MCF 10A (cell line): ENCODE results near the gene OR9K2. TPM values are rescaled to one million over a fixed set of nuclear protein-coding genes. Genes with fewer than 3 reads are reported as not detected.
"Not testable (repeated sequence)": the region's sequence is repeated elsewhere in the genome, so short reads cannot be mapped to it uniquely, and the experiment has no call there.

Experiments used
- BruUV-seq: library from RNA; stranded (reverse); fragments of 400-500 nt; replicated peaks from 2 replicates; lab custom pipeline; 2021; lab: Mats Ljungman, UMichigan
- CTCF ChIA-PET: fragments of 300-600 bp; sonication (Branson Sonifier 250); formaldehyde crosslinking; extraction: SDS; loops from one replicate; lab custom pipeline; 2021; ENCODE audit warnings: antibody characterized with exemption, inconsistent platforms; lab: Yijun Ruan, JAX
- POLR2A ChIA-PET: fragments of 300-600, 350-650 bp; sonication (Branson Sonifier 250); formaldehyde crosslinking; extraction: SDS; loops from one replicate; lab custom pipeline; 2020; ENCODE audit warnings: antibody characterized with exemption, inconsistent platforms; lab: Yijun Ruan, JAX
- DNase-seq: peaks from one replicate; pipeline ENCODE4 v3.0.0-alpha.2; 2018; ENCODE audit not compliant: unreplicated experiment
- H3K27ac Mint-ChIP-seq: one replicate; pipeline ENCODE4 v1.8.0; 2022; ENCODE audit warnings: mild to moderate bottlenecking, low read depth, mixed read lengths; ENCODE audit not compliant: unreplicated experiment
- H3K27me3 Mint-ChIP-seq: one replicate; pipeline ENCODE4 v1.8.0; 2022; ENCODE audit warnings: mixed read lengths; ENCODE audit not compliant: insufficient read depth, unreplicated experiment
- H3K36me3 Mint-ChIP-seq: one replicate; pipeline ENCODE4 v1.8.0; 2022; ENCODE audit warnings: mild to moderate bottlenecking, moderate library complexity, mixed read lengths; ENCODE audit not compliant: insufficient read depth, unreplicated experiment
- H3K4me1 Mint-ChIP-seq: one replicate; pipeline ENCODE4 v1.8.0; 2022; ENCODE audit warnings: mixed read lengths; ENCODE audit not compliant: insufficient read depth, unreplicated experiment
- H3K4me3 Mint-ChIP-seq: one replicate; pipeline ENCODE4 v1.8.0; 2022; ENCODE audit warnings: mild to moderate bottlenecking, moderate library complexity, mixed read lengths; ENCODE audit not compliant: unreplicated experiment
- H3K9me3 Mint-ChIP-seq: one replicate; pipeline ENCODE4 v1.8.0; 2022; ENCODE audit warnings: mixed read lengths; ENCODE audit not compliant: unreplicated experiment
- intact Hi-C: fragments of 100-400 bp; cut with micrococcal nuclease; formaldehyde crosslinking; loops from 2 replicates; pipeline ENCODE4 v1.14.1; 2022
- total RNA-seq: library from RNA; stranded (reverse); gene quantifications from 2 replicates; pipeline ENCODE4 v1.2.3, GENCODE V29; 2022
- TF ChIP-seq, protein P1 (sequence below): fragments of 200-600 bp; IDR thresholded peaks from one replicate; pipeline ENCODE4 v1.8.0; 2022; ENCODE audit warnings: antibody characterized with exemption, mild to moderate bottlenecking; ENCODE audit not compliant: unreplicated experiment

OR9K2 gene
- total RNA-seq, 1 experiment from 2014 or later: not detected

DNA sequence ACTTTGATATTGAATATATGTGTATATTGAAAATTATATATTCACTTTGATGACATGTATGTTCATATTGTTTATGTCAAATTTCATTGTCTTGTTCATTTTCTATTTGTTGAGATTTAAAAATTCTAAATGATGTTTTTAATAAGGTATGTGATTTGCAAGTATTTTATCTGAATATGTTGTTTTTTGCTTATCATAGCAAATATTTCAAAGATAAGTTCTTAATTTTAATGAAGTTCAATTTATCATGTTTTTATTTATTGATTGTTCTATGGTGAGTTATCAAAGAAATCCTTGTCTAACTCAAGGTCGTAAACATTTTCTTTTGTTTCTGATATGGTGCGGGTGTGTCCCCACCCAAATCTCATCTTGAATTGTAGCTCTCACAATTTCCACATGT is 45.2 kb downstream of the OR9K2 start:
- POLR2A ChIA-PET: no interaction called here
- H3K4me3 Mint-ChIP-seq: no peak overlapping the region

GRCh38 chr12:55171846-55172245 is 45.6 kb downstream of the OR9K2 start:
- peak overlapping the region; percentile 2 for H3K27ac Mint-ChIP-seq
- H3K4me1 Mint-ChIP-seq, intact Hi-C loops, DNase-seq, BruUV-seq, H3K4me3 Mint-ChIP-seq, POLR2A ChIA-PET, H3K36me3 Mint-ChIP-seq, H3K9me3 Mint-ChIP-seq: not testable (repeated sequence)
- CTCF ChIA-PET: interaction anchor here (3.3 kb wide), 1 partner anchor 17 kb away, joined by 13 read pairs; no protein-coding TSS in a partner anchor
- H3K27me3 Mint-ChIP-seq: peaks cover 16% of the 10 kb centered on the region

More for the DNA sequence above, 45.2 kb downstream of the OR9K2 start:
- DNase-seq: no peak
- H3K27me3 Mint-ChIP-seq: peaks cover 12% of the 10 kb centered on the region
- TF ChIP-seq, protein P1, sequence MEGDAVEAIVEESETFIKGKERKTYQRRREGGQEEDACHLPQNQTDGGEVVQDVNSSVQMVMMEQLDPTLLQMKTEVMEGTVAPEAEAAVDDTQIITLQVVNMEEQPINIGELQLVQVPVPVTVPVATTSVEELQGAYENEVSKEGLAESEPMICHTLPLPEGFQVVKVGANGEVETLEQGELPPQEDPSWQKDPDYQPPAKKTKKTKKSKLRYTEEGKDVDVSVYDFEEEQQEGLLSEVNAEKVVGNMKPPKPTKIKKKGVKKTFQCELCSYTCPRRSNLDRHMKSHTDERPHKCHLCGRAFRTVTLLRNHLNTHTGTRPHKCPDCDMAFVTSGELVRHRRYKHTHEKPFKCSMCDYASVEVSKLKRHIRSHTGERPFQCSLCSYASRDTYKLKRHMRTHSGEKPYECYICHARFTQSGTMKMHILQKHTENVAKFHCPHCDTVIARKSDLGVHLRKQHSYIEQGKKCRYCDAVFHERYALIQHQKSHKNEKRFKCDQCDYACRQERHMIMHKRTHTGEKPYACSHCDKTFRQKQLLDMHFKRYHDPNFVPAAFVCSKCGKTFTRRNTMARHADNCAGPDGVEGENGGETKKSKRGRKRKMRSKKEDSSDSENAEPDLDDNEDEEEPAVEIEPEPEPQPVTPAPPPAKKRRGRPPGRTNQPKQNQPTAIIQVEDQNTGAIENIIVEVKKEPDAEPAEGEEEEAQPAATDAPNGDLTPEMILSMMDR: no peak
- H3K9me3 Mint-ChIP-seq: peaks cover 8% of the 10 kb centered on the region
- H3K36me3 Mint-ChIP-seq: no peaks in the 10 kb centered on the region
- no TSS peak for BruUV-seq
- no peak overlapping the region for H3K27ac Mint-ChIP-seq
- intact Hi-C loops: no loop called here
- no peaks in the 10 kb centered on the region for H3K4me1 Mint-ChIP-seq
- CTCF ChIA-PET: no interaction called here

DNA sequence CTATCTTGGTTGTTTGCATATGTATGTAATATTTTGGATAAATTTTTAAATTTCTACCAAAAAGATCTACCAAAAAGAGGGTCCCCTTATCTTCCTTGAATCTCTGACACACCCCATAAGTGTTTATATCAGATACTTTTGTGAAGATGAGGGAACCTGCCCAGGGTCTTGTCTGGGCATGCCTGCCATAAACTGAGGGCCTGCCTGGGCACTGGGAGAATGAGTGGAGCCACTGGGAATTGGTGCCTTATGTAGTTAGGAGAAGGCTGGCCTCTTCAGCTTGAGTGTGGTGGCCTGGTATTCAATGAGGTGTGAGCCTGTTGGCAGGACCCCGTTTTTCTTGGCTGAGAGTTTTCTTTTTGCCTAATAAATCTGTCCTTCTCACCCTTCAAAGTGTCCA is 46.5 kb downstream of the OR9K2 start:
- TF ChIP-seq, protein P1: no peak
- CTCF ChIA-PET: interaction anchor here (0.6 to 3.3 kb wide), 2 partner anchors 16 to 23 kb away, joined by 3 to 13 read pairs; no protein-coding TSS in a partner anchor
- no peaks in the 10 kb centered on the region for H3K36me3 Mint-ChIP-seq
- intact Hi-C loops: no loop called here
- peak overlapping the region; percentile 2 for H3K27ac Mint-ChIP-seq
- H3K4me3 Mint-ChIP-seq: no peak overlapping the region
- POLR2A ChIA-PET: interaction anchor here (0.6 kb wide), 1 partner anchor 13 kb away, joined by 4 read pairs; no protein-coding TSS in a partner anchor
- peaks cover 8% of the 10 kb centered on the region for H3K9me3 Mint-ChIP-seq
- peaks cover 24% of the 10 kb centered on the region for H3K27me3 Mint-ChIP-seq
- no peak for DNase-seq
- no TSS peak for BruUV-seq
- H3K4me1 Mint-ChIP-seq: no peaks in the 10 kb centered on the region

GRCh38 chr12:55173456-55173855 is 47.2 kb downstream of the OR9K2 start:
- H3K27ac Mint-ChIP-seq: no peak overlapping the region
- H3K9me3 Mint-ChIP-seq: peaks cover 8% of the 10 kb centered on the region
- POLR2A ChIA-PET: interaction anchor here (0.6 kb wide), 1 partner anchor 12 kb away, joined by 4 read pairs; no protein-coding TSS in a partner anchor
- intact Hi-C loops: no loop called here
- no TSS peak for BruUV-seq
- H3K4me1 Mint-ChIP-seq: no peaks in the 10 kb centered on the region
- CTCF ChIA-PET: interaction anchor here (0.6 to 3.3 kb wide), 3 partner anchors 15 to 59 kb away, joined by 3 to 13 read pairs (median 3); no protein-coding TSS in a partner anchor
- TF ChIP-seq, protein P1: no peak
- no peak overlapping the region for H3K4me3 Mint-ChIP-seq
- no peaks in the 10 kb centered on the region for H3K36me3 Mint-ChIP-seq
- no peak for DNase-seq
- peaks cover 32% of the 10 kb centered on the region for H3K27me3 Mint-ChIP-seq

Other genes with a start within 250 kb of the OR9K2 start
- not detected in 2 replicates for gene TESPA1, start 141.6 kb upstream of the OR9K2 start, total RNA-seq
- gene NEUROD4, start 106.4 kb upstream of the OR9K2 start, total RNA-seq: not detected in 2 replicates
- not detected in 2 replicates for gene OR10A7, start 94.6 kb downstream of the OR9K2 start, total RNA-seq
- not detected in 2 replicates for gene OR6C74, start 118.2 kb downstream of the OR9K2 start, total RNA-seq
- not detected in 2 replicates for gene OR6C6, start 170.2 kb downstream of the OR9K2 start, total RNA-seq
- not detected in 2 replicates for gene OR6C1, start 187.9 kb downstream of the OR9K2 start, total RNA-seq
- not detected in 2 replicates for gene OR6C3, start 204.3 kb downstream of the OR9K2 start, total RNA-seq
- not detected in 2 replicates for gene OR6C75, start 236.6 kb downstream of the OR9K2 start, total RNA-seq